Measurements from ENCODE around the gene TNNT3.

The TNNT3 gene

GRCh38 chr11:1924181-1924580, 4.7 kb downstream of the TNNT3 start:
- TF ChIP-seq EZH2phosphoT487 (IDR thresholded peaks at IDR 0.05; ENCODE audit: borderline replicate concordance, low read length) (no peak), CTCF (IDR thresholded peaks at IDR 0.05; ENCODE audit: low read depth, low read length, poor library complexity, severe bottlenecking) (no peak)
- H3K79me2 ChIP-seq (ENCODE audit: control insufficient read depth, low read length), result no peaks in the 10 kb centered on the region
- H3K36me3 ChIP-seq (ENCODE audit: control insufficient read depth, low read length), result no peaks in the 10 kb centered on the region
- H3F3A ChIP-seq (ENCODE audit: control insufficient read depth, insufficient read depth), result no peaks in the 10 kb centered on the region
- H3K27me3 ChIP-seq (ENCODE audit: control insufficient read depth, low read length), result no peaks in the 10 kb centered on the region
- no peak overlapping the region for H3K4me2 ChIP-seq (ENCODE audit: low read length)
- H3K4me3 ChIP-seq (ENCODE audit: low read length), result no peak overlapping the region
- no peaks in the 10 kb centered on the region for H4K20me1 ChIP-seq (ENCODE audit: control insufficient read depth, insufficient read depth, low read depth, low read length)
- H3K4me1 ChIP-seq (ENCODE audit: control insufficient read depth, low read length), result no peaks in the 10 kb centered on the region
- H3K27ac ChIP-seq (ENCODE audit: low read depth, low read length), result no peak overlapping the region
- no peaks in the 10 kb centered on the region for H3K9me3 ChIP-seq (ENCODE audit: control insufficient read depth, insufficient read depth, low read length)
- H3K9me2 ChIP-seq (replicated peaks; ENCODE audit: control insufficient read depth, low read length), result no peaks in the 10 kb centered on the region

GRCh38 chr11:1924646-1925372, 5.3 kb downstream of the TNNT3 start:
- Histone ChIP-seq H3K36me3 (ENCODE audit: control insufficient read depth, low read length) (no peaks in the 10 kb centered on the region), H4K20me1 (ENCODE audit: control insufficient read depth, insufficient read depth, low read depth, low read length) (no peaks in the 10 kb centered on the region), H3K27ac (ENCODE audit: low read depth, low read length) (no peak overlapping the region), H3K9me2 (replicated peaks; ENCODE audit: control insufficient read depth, low read length) (no peaks in the 10 kb centered on the region), H3F3A (ENCODE audit: control insufficient read depth, insufficient read depth) (no peaks in the 10 kb centered on the region), H3K27me3 (ENCODE audit: control insufficient read depth, low read length) (no peaks in the 10 kb centered on the region), H3K4me3 (ENCODE audit: low read length) (no peak overlapping the region), H3K4me1 (ENCODE audit: control insufficient read depth, low read length) (no peaks in the 10 kb centered on the region), H3K79me2 (ENCODE audit: control insufficient read depth, low read length) (no peaks in the 10 kb centered on the region), H3K9me3 (ENCODE audit: control insufficient read depth, insufficient read depth, low read length) (no peaks in the 10 kb centered on the region), H3K4me2 (ENCODE audit: low read length) (no peak overlapping the region)
- TF ChIP-seq EZH2phosphoT487 (IDR thresholded peaks at IDR 0.05; ENCODE audit: borderline replicate concordance, low read length), result no peak
- no peak for TF ChIP-seq CTCF (IDR thresholded peaks at IDR 0.05; ENCODE audit: low read depth, low read length, poor library complexity, severe bottlenecking)

GRCh38 chr11:1925373-1926155, 6.1 kb downstream of the TNNT3 start:
- Histone ChIP-seq H3K36me3 (ENCODE audit: control insufficient read depth, low read length) (no peaks in the 10 kb centered on the region), H3K9me2 (replicated peaks; ENCODE audit: control insufficient read depth, low read length) (no peaks in the 10 kb centered on the region), H3K27me3 (ENCODE audit: control insufficient read depth, low read length) (no peaks in the 10 kb centered on the region), H4K20me1 (ENCODE audit: control insufficient read depth, insufficient read depth, low read depth, low read length) (no peaks in the 10 kb centered on the region), H3K9me3 (ENCODE audit: control insufficient read depth, insufficient read depth, low read length) (no peaks in the 10 kb centered on the region), H3K4me3 (ENCODE audit: low read length) (no peak overlapping the region), H3K79me2 (ENCODE audit: control insufficient read depth, low read length) (no peaks in the 10 kb centered on the region), H3K27ac (ENCODE audit: low read depth, low read length) (no peak overlapping the region), H3F3A (ENCODE audit: control insufficient read depth, insufficient read depth) (no peaks in the 10 kb centered on the region), H3K4me1 (ENCODE audit: control insufficient read depth, low read length) (no peaks in the 10 kb centered on the region), H3K4me2 (ENCODE audit: low read length) (no peak overlapping the region)
- no peak for TF ChIP-seq EZH2phosphoT487 (IDR thresholded peaks at IDR 0.05; ENCODE audit: borderline replicate concordance, low read length)
- TF ChIP-seq CTCF (IDR thresholded peaks at IDR 0.05; ENCODE audit: low read depth, low read length, poor library complexity, severe bottlenecking), result no peak
